Measurements from ENCODE around the gene SIRT1. TPM values are rescaled to one million over a fixed set of nuclear protein-coding genes. Genes with fewer than 3 reads are reported as not detected.

The SIRT1 gene
- total and polyA plus RNA-seq, 9 of the 15 experiments (the other 6 are each of a cell fraction or from before 2014, with no cell fraction given) = 7.8 to 25.8 (median 19.1) TPM

GRCh38 chr10:67849331-67850011, 35.0 kb upstream of the SIRT1 start (continued):
- TF ChIP-seq ATF1 (CRISPR knock-in tag; IDR thresholded peaks at IDR 0.05) (no peak), ATF1 (tag; IDR thresholded peaks at IDR 0.05) (peak; percentile 58), JUND (IDR thresholded peaks at IDR 0.05; ENCODE audit: borderline replicate concordance, low read depth, low read length) (peak; percentile 34; the same call in 1 of the 2 replicates), JUND (tag; IDR thresholded peaks at IDR 0.05; ENCODE audit: borderline replicate concordance, low read depth, low read length) (0 out of 3 replicates have a peak, but pooled peaks have one; percentile 10), MCM2 (IDR thresholded peaks at IDR 0.05; ENCODE audit: low read depth) (no peak), SMAD1 (IDR thresholded peaks at IDR 0.05; ENCODE audit: low read depth, low read length, partially characterized antibody) (peak; percentile 82), RBM25 (IDR thresholded peaks at IDR 0.05; ENCODE audit: low read depth, low read length, severe bottlenecking) (peak; percentile 88), HNRNPLL (IDR thresholded peaks at IDR 0.05; ENCODE audit: low read depth, low read length, poor library complexity, severe bottlenecking) (peak; percentile 35), TEAD1 (CRISPR knock-in tag; IDR thresholded peaks at IDR 0.05) (peak in 1 of 2 experiments; percentile 71; a peak in 1 of 4 replicates), POLR2A (conservative IDR thresholded peaks at IDR 0.05) (peak; percentile 91), FIP1L1 (IDR thresholded peaks at IDR 0.05; ENCODE audit: low read depth, low read length, poor library complexity, severe bottlenecking) (no peak), THAP7 (CRISPR knock-in tag; IDR thresholded peaks at IDR 0.05) (no peak), NEUROD1 (IDR thresholded peaks at IDR 0.05; ENCODE audit: borderline replicate concordance, low read depth, low read length, partially characterized antibody) (peak; percentile 65), CHD7 (IDR thresholded peaks at IDR 0.05; ENCODE audit: low read depth, low read length) (no peak), ZNF23 (CRISPR knock-in tag; IDR thresholded peaks at IDR 0.05) (no peak), RB1 (IDR thresholded peaks at IDR 0.05; ENCODE audit: low read depth) (peak; percentile 46; the same call in 1 of the 2 replicates)

All from K562 (cell line).